Activated effector memory CD4-positive, alpha-beta T cell treated with Interleukin-2 at 50 U/mL for 16 hours (primary cell): Measurements from ENCODE around the gene SMYD5.
A peak's percentile ranks its signal among the peaks of the same experiment; 100 is the strongest.
"Not testable (repeated sequence)": the region's sequence is repeated elsewhere in the genome, so short reads cannot be mapped to it uniquely, and the experiment has no call there.

Experiments used
- DNase-seq: peaks from one replicate; pipeline ENCODE4 v3.0.0-alpha.2; 2020

The SMYD5 gene

DNA sequence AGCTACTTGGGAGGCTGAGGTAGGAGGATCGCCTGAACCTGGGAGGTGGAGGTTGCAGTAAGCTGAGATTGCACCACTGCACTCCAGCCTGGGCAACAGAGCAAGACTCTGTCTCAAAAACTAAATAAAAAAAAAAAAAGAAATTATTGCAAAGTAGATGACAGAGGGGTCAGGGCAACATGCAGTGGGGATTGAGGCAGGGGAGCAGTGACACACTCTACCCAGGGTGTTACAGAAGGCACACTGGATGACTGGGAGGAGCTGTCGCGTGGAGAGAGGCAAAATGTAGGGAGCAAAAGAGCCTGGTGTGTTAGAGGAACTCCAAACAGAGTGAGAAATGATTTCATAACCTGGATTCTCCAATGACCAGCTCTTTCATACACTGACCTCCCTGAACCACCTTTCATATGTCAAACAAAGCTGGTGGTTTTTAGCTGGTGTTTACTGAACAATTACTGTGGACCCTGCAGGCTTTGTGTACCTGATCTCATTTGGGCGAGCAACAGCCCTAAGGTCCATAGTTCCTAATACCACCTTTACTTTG lies 48.1 kb downstream of the SMYD5 start:
- DNase-seq, result no peak

DNA sequence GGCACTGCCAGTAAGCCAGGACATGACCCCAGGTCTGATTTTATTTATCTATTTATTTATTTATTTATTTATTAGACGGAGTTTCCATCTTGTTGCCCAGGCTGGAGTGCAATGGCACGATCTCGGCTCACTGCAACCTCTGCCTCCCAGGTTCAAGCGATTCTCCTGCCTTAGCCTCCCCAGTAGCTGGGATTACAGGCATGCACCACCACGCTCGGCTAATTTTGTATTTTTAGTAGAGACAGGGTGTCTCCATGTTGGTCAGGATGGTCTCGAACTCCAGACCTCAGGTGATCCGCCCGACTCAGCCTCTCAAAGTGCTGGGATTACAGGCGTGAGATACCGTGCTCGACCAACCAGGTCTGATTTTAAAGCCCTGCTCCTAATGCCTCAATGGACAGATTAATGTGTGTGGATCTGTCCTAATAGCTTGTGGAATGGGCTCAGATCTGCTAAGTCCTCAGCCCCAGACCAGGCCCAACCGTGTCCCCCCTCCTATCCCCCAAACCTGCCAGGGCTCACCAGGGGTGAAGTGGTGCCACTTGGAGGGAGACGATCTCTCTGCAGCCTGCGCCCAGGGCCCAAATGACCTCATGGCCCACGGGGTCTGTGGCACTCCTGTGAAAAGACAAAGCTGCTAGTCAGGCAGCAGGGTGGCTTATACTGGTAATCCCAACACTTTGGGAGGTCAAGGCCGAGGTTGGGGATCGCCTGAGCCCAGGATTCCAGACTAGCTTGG lies 48.8 kb downstream of the SMYD5 start:
- not testable (repeated sequence) for DNase-seq

- no peak for DNase-seq
These were observed 49.7 kb downstream of the SMYD5 start for GRCh38 chr2:73263540-73264331.

GRCh38 chr2:73264332-73264606 lies 50.2 kb downstream of the SMYD5 start:
- DNase-seq, result no peak

DNA sequence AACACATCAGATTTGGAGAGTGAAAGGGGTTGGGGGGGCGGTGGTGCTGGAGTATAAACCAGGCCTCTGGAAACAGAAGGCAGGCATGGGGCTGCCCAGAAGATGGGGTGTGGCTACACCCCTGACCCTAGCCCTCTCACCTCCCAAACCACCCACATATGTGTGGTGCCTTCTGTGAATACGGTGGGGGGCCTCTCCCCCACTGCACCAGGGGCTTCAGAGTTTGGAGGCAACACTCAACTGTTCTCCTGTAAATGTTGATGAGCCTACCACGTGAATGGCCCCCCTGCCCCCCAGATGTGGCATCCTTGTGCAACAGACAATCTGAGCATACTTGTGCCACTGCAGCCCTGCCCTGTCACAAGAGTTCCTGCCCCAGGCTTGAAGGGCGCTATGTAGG lies 50.7 kb downstream of the SMYD5 start:
- no peak for DNase-seq

DNA sequence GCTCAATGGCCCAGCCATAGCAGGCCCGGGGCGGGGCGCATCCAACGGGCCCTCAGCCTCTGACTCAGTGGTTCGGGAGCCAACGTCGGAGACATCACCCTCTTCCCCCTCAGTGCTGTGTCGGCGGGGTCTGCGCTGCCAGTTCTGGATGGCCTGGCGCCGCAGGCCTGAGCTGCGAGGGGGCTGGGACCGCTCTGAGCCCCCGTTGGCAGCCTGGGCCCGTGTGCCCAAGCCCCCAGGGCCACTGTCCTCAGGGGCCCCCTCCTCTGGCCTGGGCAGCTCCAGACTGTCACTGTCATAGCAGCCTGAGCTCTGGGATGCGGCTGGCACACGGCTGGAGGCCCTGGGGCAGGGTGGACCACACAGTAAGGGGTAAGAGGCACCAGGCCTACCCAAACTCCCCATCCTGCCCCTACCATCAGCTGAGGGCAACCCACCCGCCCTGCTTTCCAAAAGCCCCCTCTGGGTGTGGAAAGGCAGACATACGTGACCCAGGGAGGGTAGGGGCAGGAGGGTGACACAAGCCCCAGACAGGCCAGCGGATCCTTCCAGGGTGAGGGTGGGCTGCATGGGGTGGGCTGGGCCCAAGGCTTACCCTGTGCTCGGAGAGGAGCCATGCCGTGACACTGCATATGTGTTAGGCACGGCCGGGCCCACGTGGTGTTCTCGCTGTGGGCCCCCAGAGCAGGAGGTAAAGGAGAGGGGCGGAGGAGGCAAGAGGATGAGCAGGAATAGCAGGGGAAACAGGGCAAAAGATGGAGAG lies 51.4 kb downstream of the SMYD5 start:
- DNase-seq, result no peak

DNA sequence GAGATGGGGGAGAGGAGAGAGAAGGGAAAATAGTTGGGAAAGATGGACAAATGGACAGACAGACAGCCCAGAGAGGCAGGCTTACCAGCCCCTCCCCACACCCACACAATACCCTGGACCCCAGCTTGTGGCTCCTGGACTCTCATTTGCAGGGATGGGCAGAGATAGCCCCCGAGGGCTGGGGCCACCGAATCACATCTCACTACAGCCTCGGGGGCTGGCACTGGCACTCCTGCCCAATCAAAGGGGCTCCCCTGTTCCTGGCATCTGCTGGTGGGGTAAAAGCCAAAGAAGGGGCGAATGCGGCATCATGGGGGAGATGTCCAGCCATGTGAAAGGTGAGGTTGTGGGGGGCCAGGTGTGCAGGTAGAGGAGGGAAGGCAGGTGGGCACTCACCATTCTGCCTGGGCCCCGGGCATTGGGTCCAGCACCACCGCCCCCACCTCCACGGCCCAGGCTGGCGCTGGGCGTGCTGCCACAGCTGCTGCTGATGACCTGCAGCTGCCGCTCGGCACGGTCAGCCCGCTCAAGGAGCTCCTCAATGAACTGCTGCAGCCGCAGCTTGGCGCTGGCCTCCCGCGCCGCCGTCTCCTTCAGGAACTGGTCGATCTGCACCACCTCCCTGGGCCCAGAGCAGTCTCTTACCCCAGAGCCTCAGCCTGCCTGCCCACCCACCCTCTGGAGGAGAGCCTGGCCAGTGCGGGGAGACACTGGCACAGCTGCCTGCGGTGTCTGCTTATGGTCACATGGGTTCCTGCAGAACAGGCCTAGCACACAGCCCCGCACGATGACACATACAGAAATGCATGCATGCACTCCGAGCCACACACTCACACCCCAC lies 52.2 kb downstream of the SMYD5 start:
- no peak for DNase-seq

- no peak for DNase-seq
These were observed 53.0 kb downstream of the SMYD5 start for GRCh38 chr2:73267008-73267407.

- no peak for DNase-seq
These were observed 54.4 kb downstream of the SMYD5 start for GRCh38 chr2:73268366-73268829.

DNA sequence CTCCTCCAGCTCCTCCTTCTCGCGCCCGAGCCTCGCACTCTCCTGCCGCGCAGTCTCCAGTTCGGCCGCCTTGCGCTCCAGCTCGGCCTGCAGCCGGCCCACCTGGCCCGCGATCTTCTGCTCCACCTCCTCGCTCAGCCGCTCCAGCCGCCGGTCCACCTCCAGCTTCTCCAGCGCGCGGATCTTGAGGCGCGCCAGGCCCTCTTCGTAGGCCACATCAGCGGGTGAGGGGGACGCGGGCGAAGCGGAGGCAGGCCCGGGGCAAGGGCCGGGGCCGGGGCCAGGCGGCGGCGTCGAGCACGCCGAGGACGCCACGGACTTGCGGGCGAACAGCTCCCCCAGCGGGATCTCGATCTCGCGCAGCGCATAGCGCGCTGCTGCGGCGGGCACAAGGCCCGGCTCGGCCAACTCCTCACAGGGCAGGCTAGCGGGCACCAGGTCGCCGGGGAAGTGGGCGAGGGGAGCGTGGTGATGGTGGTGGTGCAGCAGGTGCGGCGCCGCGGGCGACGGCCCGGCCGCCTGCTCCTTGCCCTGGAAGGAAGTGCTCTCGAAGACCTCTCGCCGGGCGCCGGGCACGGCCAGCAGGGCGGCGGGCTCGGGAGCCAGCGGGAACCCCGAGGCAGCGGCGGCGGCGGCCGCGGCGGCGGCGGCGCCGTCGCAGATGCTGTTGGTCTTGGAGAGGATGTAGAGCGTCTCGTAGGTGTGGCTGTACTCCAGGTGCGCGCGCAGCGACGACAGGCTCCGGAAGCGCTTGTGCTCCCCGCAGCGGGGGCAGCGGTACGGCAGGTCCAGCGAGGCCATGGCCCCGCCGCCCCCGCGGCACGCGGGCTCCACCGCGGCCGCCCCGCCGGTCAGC lies 55.0 kb downstream of the SMYD5 start:
- peak; percentile 71 for DNase-seq

- DNase-seq, result no peak
These were observed 55.8 kb downstream of the SMYD5 start for GRCh38 chr2:73269686-73270465.

- no peak for DNase-seq
These were observed 58.2 kb downstream of the SMYD5 start for GRCh38 chr2:73272270-73272669.
